Measurements from ENCODE around the gene KANSL3. TPM values are rescaled to one million over a fixed set of nuclear protein-coding genes. Genes with fewer than 3 reads are reported as not detected.

Gene KANSL3
- polyA plus RNA-seq, 1 donor (not counting 4 experiments of a cell fraction or from before 2014, with no cell fraction given) = 11.4 TPM

GRCh38 chr2:96602330-96602823 is 35.7 kb downstream of the KANSL3 start:
- TF ChIP-seq CTCF (optimal IDR thresholded peaks at IDR 0.05 in 1 of 3, IDR thresholded peaks at IDR 0.05 in 1 of 3, conservative IDR thresholded peaks at IDR 0.05 in 1 of 3; ENCODE audit: extremely low read depth in 1 of 3, insufficient read depth in 2 of 3, low read length in 3 of 3) (peak; percentile 36 to 57 (median 46)), EZH2 (IDR thresholded peaks at IDR 0.05; ENCODE audit: low read length) (no peak)
- Histone ChIP-seq H3K9ac (ENCODE audit: control insufficient read depth, extremely low read depth, insufficient read depth, low read length) (no peak overlapping the region), H3K79me2 (ENCODE audit: control insufficient read depth, insufficient read depth, low read length) (no peaks in the 10 kb centered on the region), H4K20me1 (ENCODE audit: control insufficient read depth, extremely low read depth, insufficient read depth, low read length) (no peaks in the 10 kb centered on the region), H3K4me3 (ENCODE audit: control insufficient read depth in 2 of 3, extremely low read depth in 1 of 3, insufficient read depth in 2 of 3, low read depth in 1 of 3, low read length in 3 of 3) (no peak overlapping the region), H3K27ac (ENCODE audit: control insufficient read depth, insufficient read depth, low read length) (no peak overlapping the region), H3K27me3 (ENCODE audit: control insufficient read depth, extremely low read depth, insufficient read depth, low read length) (no peaks in the 10 kb centered on the region), H3K4me2 (ENCODE audit: control insufficient read depth, extremely low read depth, insufficient read depth, low read depth, low read length) (no peak overlapping the region), H3K4me1 (ENCODE audit: control insufficient read depth, extremely low read depth, insufficient read depth, low read length) (peaks cover 4% of the 10 kb centered on the region), H3K36me3 (ENCODE audit: control insufficient read depth in 2 of 2, extremely low read depth in 1 of 2, insufficient read depth in 2 of 2, low read length in 2 of 2) (peaks cover 41 to 43% of the 10 kb centered on the region in 2 experiments), H3K9me3 (ENCODE audit: control insufficient read depth, low read depth, low read length) (no peaks in the 10 kb centered on the region), H2AFZ (ENCODE audit: control insufficient read depth, low read length) (no peak overlapping the region), H3K9me1 (ENCODE audit: control insufficient read depth, extremely low read depth, insufficient read depth, low read length) (no peaks in the 10 kb centered on the region)
- no peak for DNase-seq (ENCODE audit: low read depth, low spot score)
- dilution Hi-C loops (cut with MboI; ENCODE audit: extremely low pct_ligation_motif_present, low sequenced_read_pairs) = no loop called here
- FAIRE-seq = no peak

GRCh38 chr2:96601382-96602292 is 36.5 kb downstream of the KANSL3 start:
- H3K4me3 ChIP-seq (ENCODE audit: control insufficient read depth in 2 of 3, extremely low read depth in 1 of 3, insufficient read depth in 2 of 3, low read depth in 1 of 3, low read length in 3 of 3) = no peak overlapping the region
- H3K27me3 ChIP-seq (ENCODE audit: control insufficient read depth, extremely low read depth, insufficient read depth, low read length) = no peaks in the 10 kb centered on the region
- no peak for FAIRE-seq
- peaks cover 36 to 42% of the 10 kb centered on the region in 2 experiments for H3K36me3 ChIP-seq (ENCODE audit: control insufficient read depth in 2 of 2, extremely low read depth in 1 of 2, insufficient read depth in 2 of 2, low read length in 2 of 2)
- no peak overlapping the region for H3K4me2 ChIP-seq (ENCODE audit: control insufficient read depth, extremely low read depth, insufficient read depth, low read depth, low read length)
- H3K9me3 ChIP-seq (ENCODE audit: control insufficient read depth, low read depth, low read length) = no peaks in the 10 kb centered on the region
- no peaks in the 10 kb centered on the region for H4K20me1 ChIP-seq (ENCODE audit: control insufficient read depth, extremely low read depth, insufficient read depth, low read length)
- no peak for TF ChIP-seq CTCF (optimal IDR thresholded peaks at IDR 0.05 in 1 of 3, IDR thresholded peaks at IDR 0.05 in 1 of 3, conservative IDR thresholded peaks at IDR 0.05 in 1 of 3; ENCODE audit: extremely low read depth in 1 of 3, insufficient read depth in 2 of 3, low read length in 3 of 3)
- TF ChIP-seq EZH2 (IDR thresholded peaks at IDR 0.05; ENCODE audit: low read length) = no peak
- no peaks in the 10 kb centered on the region for H3K79me2 ChIP-seq (ENCODE audit: control insufficient read depth, insufficient read depth, low read length)
- no peak for DNase-seq (ENCODE audit: low read depth, low spot score)
- H3K4me1 ChIP-seq (ENCODE audit: control insufficient read depth, extremely low read depth, insufficient read depth, low read length) = peaks cover 4% of the 10 kb centered on the region
- no peaks in the 10 kb centered on the region for H3K9me1 ChIP-seq (ENCODE audit: control insufficient read depth, extremely low read depth, insufficient read depth, low read length)
- H3K27ac ChIP-seq (ENCODE audit: control insufficient read depth, insufficient read depth, low read length) = no peak overlapping the region
- no peak overlapping the region for H2AFZ ChIP-seq (ENCODE audit: control insufficient read depth, low read length)
- no peak overlapping the region for H3K9ac ChIP-seq (ENCODE audit: control insufficient read depth, extremely low read depth, insufficient read depth, low read length)
- dilution Hi-C loops (cut with MboI; ENCODE audit: extremely low pct_ligation_motif_present, low sequenced_read_pairs) = no loop called here
